Kidney (tissue), 14 donors: Measurements from ENCODE around the gene ENTPD8. TPM values are rescaled to one million over a fixed set of nuclear protein-coding genes. Genes with fewer than 3 reads are reported as not detected.

Experiments
- DNase-seq, 5 donors: peaks; one replicate each; pipeline ENCODE4 v3.0.0-alpha.2; 2013 to 2020
- FAIRE-seq: peaks from 2 replicates; lab custom pipeline; 2012; peaks lifted over from hg19 to GRCh38; lab: Jason Lieb, UNC
- H3K27ac ChIP-seq, 2 donors: one replicate each; pipeline ENCODE4 v1.7.0; 2013; ENCODE audit warnings: low read depth in 2 of 2, low read length in 2 of 2, inconsistent platforms in 1 of 2
- H3K27me3 ChIP-seq: one replicate; pipeline ENCODE4 v1.7.1; 2013; ENCODE audit warnings: low read length, inconsistent platforms; ENCODE audit not compliant: control insufficient read depth, insufficient read depth
- H3K36me3 ChIP-seq, 3 donors: one replicate each; pipeline versions ENCODE4 v1.7.0 to v1.7.1; 2013; ENCODE audit warnings: low read length in 3 of 3, control low read depth in 1 of 3, inconsistent platforms in 1 of 3; ENCODE audit not compliant: insufficient read depth in 3 of 3, control insufficient read depth in 2 of 3
- H3K4me1 ChIP-seq, 3 donors: one replicate each; pipeline versions ENCODE4 v1.7.0 to v1.7.1; 2013; ENCODE audit warnings: low read length in 3 of 3, inconsistent platforms in 1 of 3, low read depth in 1 of 3; ENCODE audit not compliant: control insufficient read depth in 2 of 3, insufficient read depth in 2 of 3
- H3K4me3 ChIP-seq, 3 donors: one replicate each; pipeline versions ENCODE4 v1.7.0 to v1.8.1; 2013; ENCODE audit warnings: low read length in 3 of 3, control low read depth in 1 of 3, inconsistent platforms in 1 of 3
- H3K9ac ChIP-seq, 3 donors: one replicate each; pipeline versions ENCODE4 v1.7.0 to v1.7.1; 2013; ENCODE audit warnings: low read length in 3 of 3, control low read depth in 1 of 3, inconsistent platforms in 1 of 3
- H3K9me3 ChIP-seq, 3 donors: one replicate each; pipeline versions ENCODE4 v1.7.0 to v1.7.1; 2013; ENCODE audit warnings: low read length in 3 of 3, control low read depth in 1 of 3, inconsistent platforms in 1 of 3; ENCODE audit not compliant: control insufficient read depth in 2 of 3, insufficient read depth in 1 of 3
- CTCF ChIP-seq: IDR thresholded peaks from 3 replicates; pipeline ENCODE4 v1.5.1; 2012; ENCODE audit warnings: mild to moderate bottlenecking, moderate library complexity, borderline replicate concordance; ENCODE audit not compliant: insufficient read depth; ENCODE audit errors: extremely low read depth
- intact Hi-C: fragments of 100-400 bp; cut with DNase I; formaldehyde crosslinking; loops from one replicate; pipeline ENCODE4 v1.11.1; 2022
- polyA plus RNA-seq: library from polyadenylated mRNA; stranded (reverse); fragments of 350-450 nt; fragmentation: Illumina TruSeq; extraction: RNeasy Lipid Tissue Mini Kit (QIAGEN cat#74804); gene quantifications from one replicate; pipeline ENCODE4 v1.2.3, GENCODE V29; 2014; ENCODE audit warnings: low read depth, low replicate concordance; ENCODE audit not compliant: insufficient read depth
- total RNA-seq: library from RNA; stranded (reverse); fragmentation: NEBNext Ultra II Directional; extraction: Animal tissue kit (Norgen Biotek cat#: 25700); gene quantifications from one replicate; pipeline ENCODE4 v1.2.1, GENCODE V29; 2021
- donor health status: control.
- donor health status: control.
- donor health status: control.
- donor health status: control.
- donor health status: control.
- donor health status: DM: yes; HTN: yes; CAD: no.
- donor health status: Normal renal cell carcinoma (clear cell type).

Gene ENTPD8
- total and polyA plus RNA-seq, 2 donors from 2014 or later, result 5.0 to 5.2 TPM

DNA sequence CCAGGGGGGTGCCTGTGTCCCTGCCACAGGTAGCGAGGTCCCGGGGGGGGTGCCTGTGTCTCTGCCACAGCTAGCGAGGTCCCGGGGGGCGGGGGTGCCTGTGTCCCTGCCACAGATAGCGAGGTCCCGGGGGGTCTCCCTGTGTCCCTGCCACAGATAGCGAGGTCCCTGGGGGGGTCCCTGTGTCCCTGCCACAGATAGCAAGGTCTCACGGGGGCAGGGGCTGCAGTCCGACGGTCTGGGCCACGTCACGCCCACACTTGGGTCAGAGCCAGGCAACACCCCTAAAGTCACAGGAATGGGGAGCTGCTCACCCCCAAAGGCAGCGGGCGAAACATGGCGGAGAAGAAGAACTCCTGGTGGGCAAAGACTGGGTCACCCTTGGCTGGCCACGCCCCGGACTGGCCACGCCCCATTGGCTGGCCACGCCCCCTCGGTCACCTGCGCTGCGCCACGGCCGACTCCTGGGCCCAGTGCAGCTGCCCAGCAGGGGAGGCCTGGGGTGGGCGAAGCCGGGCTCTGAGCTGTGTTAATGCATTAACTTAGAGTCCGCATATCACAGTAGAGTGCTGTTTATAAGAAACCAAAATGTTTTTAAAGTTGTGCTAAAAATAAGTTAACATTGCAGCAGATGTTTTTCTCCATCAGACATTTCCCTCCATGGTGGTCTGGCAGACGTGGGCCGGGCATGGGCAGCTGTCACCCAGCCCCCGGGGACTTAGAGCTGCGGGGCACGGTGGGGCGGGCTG is 11.0 kb downstream of the ENTPD8 start:
- intact Hi-C loops, result no loop called here
- FAIRE-seq, result no peak
- Histone ChIP-seq H3K27ac (no peak overlapping the region), H3K4me1 (no peaks in the 10 kb centered on the region), H3K27me3 (no peaks in the 10 kb centered on the region), H3K4me3 (no peak overlapping the region), H3K9me3 (no peaks in the 10 kb centered on the region), H3K36me3 (no peaks in the 10 kb centered on the region), H3K9ac (no peak overlapping the region)
- TF ChIP-seq CTCF, result no peak
- DNase-seq, result peak in 1 of 5 donors; percentile 73

DNA sequence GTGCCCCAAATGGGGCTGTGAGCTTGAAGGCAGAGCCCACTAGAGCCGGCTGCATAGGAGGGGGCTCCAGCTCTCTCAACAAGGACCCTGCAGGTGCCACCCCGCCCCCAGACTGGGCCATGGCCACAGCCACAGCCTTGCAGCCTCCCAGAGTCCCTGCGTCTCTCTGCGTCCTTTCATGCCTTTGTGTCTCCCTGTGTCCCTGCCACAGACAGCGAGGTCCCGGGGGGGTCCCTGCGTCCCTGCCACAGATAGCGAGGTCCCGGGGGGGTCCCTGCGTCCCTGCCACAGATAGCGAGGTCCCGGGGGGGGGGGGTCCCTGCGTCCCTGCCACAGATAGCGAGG is 11.6 kb downstream of the ENTPD8 start:
- DNase-seq (peak in 1 of 5 donors; percentile 68), FAIRE-seq (no peak)
- intact Hi-C loops, result no loop called here
- TF ChIP-seq CTCF, result no peak
- Histone ChIP-seq H3K27me3 (no peaks in the 10 kb centered on the region), H3K36me3 (no peaks in the 10 kb centered on the region), H3K9ac (no peak overlapping the region), H3K4me1 (no peaks in the 10 kb centered on the region), H3K9me3 (no peaks in the 10 kb centered on the region), H3K27ac (no peak overlapping the region), H3K4me3 (no peak overlapping the region)

DNA sequence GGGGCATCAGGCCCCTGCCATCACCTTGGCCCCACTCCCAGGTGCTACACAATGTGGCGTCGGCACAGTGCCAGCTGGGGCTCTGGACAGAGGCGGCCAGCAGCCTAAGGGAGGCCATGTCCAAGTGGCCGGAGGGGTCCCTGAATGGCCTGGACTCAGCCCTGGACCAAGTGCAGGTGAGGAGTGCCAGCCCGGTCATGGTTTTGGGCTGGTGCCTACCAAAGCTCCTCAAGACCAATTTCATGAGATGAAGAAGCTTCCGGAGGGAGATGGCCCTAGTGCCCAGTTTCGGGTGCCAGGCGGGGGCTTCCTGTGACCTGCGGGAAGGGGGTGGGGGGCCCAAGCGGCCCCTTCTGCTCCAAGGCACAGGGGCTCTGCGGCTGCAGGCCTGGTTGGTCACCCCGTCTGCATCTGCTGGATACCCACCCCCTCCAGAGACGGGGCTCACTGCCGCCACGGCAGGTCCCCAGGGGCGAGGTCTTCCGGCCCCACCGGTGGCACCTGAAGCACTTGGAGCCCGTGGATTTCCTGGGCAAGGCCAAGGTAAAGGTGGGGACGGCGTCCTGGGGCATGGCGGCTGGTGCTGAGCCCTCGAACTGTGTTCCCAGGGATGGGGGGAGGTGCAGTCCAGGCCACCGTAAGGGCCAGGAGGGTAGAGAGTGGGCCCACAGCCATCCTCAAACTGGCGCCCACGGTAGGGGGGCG is 12.2 kb downstream of the ENTPD8 start:
- H3K9me3 ChIP-seq, result no peaks in the 10 kb centered on the region
- FAIRE-seq, result no peak
- TF ChIP-seq CTCF, result no peak
- peak in 1 of 5 donors; percentile 76 for DNase-seq
- H3K9ac ChIP-seq, result no peak overlapping the region
- H3K27ac ChIP-seq, result no peak overlapping the region
- H3K4me3 ChIP-seq, result no peak overlapping the region
- intact Hi-C loops, result no loop called here
- H3K4me1 ChIP-seq, result peaks cover 0 to 2% (median 0%) of the 10 kb centered on the region in 3 donors
- no peaks in the 10 kb centered on the region for H3K36me3 ChIP-seq
- H3K27me3 ChIP-seq, result no peaks in the 10 kb centered on the region
